Loucy (cell line): ENCODE results near the gene ZMPSTE24.

Experiments
- H2AFZ ChIP-seq: fragments of 200-600 bp; sonication (generic); 2 replicates; pipeline ENCODE4 v1.6.0; 2016; ENCODE audit warnings: antibody characterized with exemption, mild to moderate bottlenecking, low read length, moderate library complexity
- H3F3A ChIP-seq: fragments of 200-600 bp; 2 replicates; pipeline ENCODE4 v1.6.0; 2016; ENCODE audit warnings: antibody characterized with exemption, low read depth, mild to moderate bottlenecking
- H3K27me3 ChIP-seq: fragments of 200-600 bp; sonication (generic); 2 replicates; pipeline ENCODE4 v1.6.1; 2014; ENCODE audit warnings: low read length, mild to moderate bottlenecking; ENCODE audit not compliant: insufficient read depth, poor library complexity, severe bottlenecking
- H3K36me3 ChIP-seq: fragments of 200-600 bp; sonication (generic); 2 replicates; pipeline ENCODE4 v1.6.1; 2016; ENCODE audit warnings: low read length; ENCODE audit not compliant: insufficient read depth
- H3K4me1 ChIP-seq: fragments of 200-600 bp; sonication (generic); 2 replicates; pipeline ENCODE4 v1.5.1; 2014; ENCODE audit warnings: low read length, mild to moderate bottlenecking; ENCODE audit not compliant: insufficient read depth, poor library complexity, severe bottlenecking
- H3K4me2 ChIP-seq: fragments of 200-600 bp; sonication (generic); 2 replicates; pipeline ENCODE4 v1.6.0; 2014; ENCODE audit warnings: antibody characterized with exemption, low read length, low read depth, mild to moderate bottlenecking; ENCODE audit not compliant: poor library complexity, severe bottlenecking
- H3K4me3 ChIP-seq: fragments of 200-600 bp; sonication (generic); 2 replicates; pipeline ENCODE4 v1.5.1; 2014; ENCODE audit warnings: low read length, mild to moderate bottlenecking, mixed read lengths; ENCODE audit not compliant: poor library complexity, severe bottlenecking
- H3K79me2 ChIP-seq: fragments of 200-600 bp; sonication (generic); 2 replicates; pipeline ENCODE4 v1.6.1; 2014; ENCODE audit warnings: low read length; ENCODE audit not compliant: insufficient read depth
- H3K9ac ChIP-seq: fragments of 200-600 bp; sonication (generic); 2 replicates; pipeline ENCODE4 v1.6.0; 2014; ENCODE audit warnings: mild to moderate bottlenecking, low read depth, low read length, moderate library complexity; ENCODE audit not compliant: poor library complexity, severe bottlenecking
- H3K9me2 ChIP-seq: fragments of 200-600 bp; sonication (generic); replicated peaks from 2 replicates; pipeline ENCODE4 v1.6.1; 2016; ENCODE audit warnings: low read depth, low read length, mixed read lengths
- H3K9me3 ChIP-seq: fragments of 200-600 bp; sonication (generic); 2 replicates; pipeline ENCODE4 v1.6.1; 2014; ENCODE audit warnings: mild to moderate bottlenecking, antibody characterized with exemption, low read length, low read depth; ENCODE audit not compliant: insufficient read depth
- H4K20me1 ChIP-seq: fragments of 200-600 bp; sonication (generic); 2 replicates; pipeline ENCODE4 v1.6.0; 2014; ENCODE audit warnings: antibody characterized with exemption, low read length, mild to moderate bottlenecking; ENCODE audit not compliant: insufficient read depth, poor library complexity, severe bottlenecking
- CTCF ChIP-seq: fragments of 200-600 bp; sonication (generic); conservative IDR thresholded peaks from 2 replicates; pipeline ENCODE4 v1.5.1; 2014; ENCODE audit warnings: mild to moderate bottlenecking, antibody characterized with exemption, low read length
- EZH2phosphoT487 ChIP-seq: fragments of 200-600 bp; IDR thresholded peaks from 2 replicates; pipeline ENCODE4 v1.6.1; 2018; ENCODE audit warnings: antibody characterized with exemption, mild to moderate bottlenecking, moderate library complexity, borderline replicate concordance

Gene ZMPSTE24

GRCh38 chr1:40245686-40246085 lies 12.3 kb upstream of the ZMPSTE24 start:
- H3K79me2 ChIP-seq: no peaks in the 10 kb centered on the region
- no peaks in the 10 kb centered on the region for H4K20me1 ChIP-seq
- H3K9ac ChIP-seq: no peak overlapping the region
- TF ChIP-seq CTCF (no peak), EZH2phosphoT487 (no peak)
- H3K4me3 ChIP-seq: no peak overlapping the region
- H3K36me3 ChIP-seq: peaks cover under 1% of the 10 kb centered on the region; the same call in 1 of the 2 replicates
- H2AFZ ChIP-seq: no peak overlapping the region
- 0 out of 2 replicates have a peak, but pooled peaks cover 6% of the 10 kb centered on the region for H3F3A ChIP-seq
- no peaks in the 10 kb centered on the region for H3K9me2 ChIP-seq
- no peak overlapping the region for H3K4me2 ChIP-seq
- H3K4me1 ChIP-seq: peaks cover 4% of the 10 kb centered on the region
- H3K9me3 ChIP-seq: no peaks in the 10 kb centered on the region
- H3K27me3 ChIP-seq: no peaks in the 10 kb centered on the region

GRCh38 chr1:40247655-40248054 lies 10.4 kb upstream of the ZMPSTE24 start, which contains the start of gene TMCO2:
Gene TMCO2, plus strand, starts transcription at chr1:40247937. Its CDS starts 57 bp downstream, at chr1:40247994.
- H3K36me3 ChIP-seq: no peaks in the 10 kb centered on the region
- TF ChIP-seq EZH2phosphoT487: no peak
- no peak for TF ChIP-seq CTCF

GRCh38 chr1:40248412-40248811 lies 9.6 kb upstream of the ZMPSTE24 start:
- H3K4me2 ChIP-seq: no peak overlapping the region
- H2AFZ ChIP-seq: no peak overlapping the region
- no peaks in the 10 kb centered on the region for H3K9me2 ChIP-seq
- no peaks in the 10 kb centered on the region for H3K79me2 ChIP-seq
- H3F3A ChIP-seq: no peaks in the 10 kb centered on the region
- no peaks in the 10 kb centered on the region for H3K36me3 ChIP-seq
- no peaks in the 10 kb centered on the region for H4K20me1 ChIP-seq
- no peak for TF ChIP-seq CTCF
- no peak for TF ChIP-seq EZH2phosphoT487
- H3K9ac ChIP-seq: no peak overlapping the region
- peaks cover 4% of the 10 kb centered on the region for H3K4me1 ChIP-seq
- no peaks in the 10 kb centered on the region for H3K27me3 ChIP-seq
- no peak overlapping the region for H3K4me3 ChIP-seq
- no peaks in the 10 kb centered on the region for H3K9me3 ChIP-seq

More at GRCh38 chr1:40247655-40248054, 10.4 kb upstream of the ZMPSTE24 start, which contains the start of gene TMCO2:
- no peaks in the 10 kb centered on the region for H3K79me2 ChIP-seq
- no peaks in the 10 kb centered on the region for H3F3A ChIP-seq
- no peaks in the 10 kb centered on the region for H3K9me2 ChIP-seq
- no peak within 1 kb of the TSS for H3K9ac ChIP-seq
- no peaks in the 10 kb centered on the region for H4K20me1 ChIP-seq
- H3K4me1 ChIP-seq: peaks cover 4% of the 10 kb centered on the region
- no peaks in the 10 kb centered on the region for H3K27me3 ChIP-seq
- H3K9me3 ChIP-seq: no peaks in the 10 kb centered on the region
- no peak within 1 kb of the TSS for H3K4me2 ChIP-seq
- H2AFZ ChIP-seq: no peak within 1 kb of the TSS
- no peak within 1 kb of the TSS for H3K4me3 ChIP-seq
